Uterus (tissue), 4 donors: Measurements from ENCODE around the gene IRGC. TPM values are rescaled to one million over a fixed set of nuclear protein-coding genes. Genes with fewer than 3 reads are reported as not detected.

Source experiments
- DNase-seq, 2 donors: peaks; one replicate each; pipeline ENCODE4 v3.0.0-alpha.2; 2019 to 2020
- H3K27ac ChIP-seq, 2 donors: fragments of 200-600 bp; sonication (generic); 1 replicate in 1 of 2; 2 replicates in 1 of 2; pipeline ENCODE4 v1.5.1; 2016 to 2018
- H3K27me3 ChIP-seq, 2 donors: fragments of 200-600 bp; sonication (generic); one replicate each; pipeline ENCODE4 v1.5.1; 2018 to 2019; ENCODE audit warnings: control low read depth in 1 of 2
- H3K36me3 ChIP-seq, 2 donors: fragments of 200-600 bp; sonication (generic); one replicate each; pipeline ENCODE4 v1.5.1; 2019; ENCODE audit warnings: control low read depth in 1 of 2
- H3K4me1 ChIP-seq, 2 donors: fragments of 200-600 bp; sonication (generic); one replicate each; pipeline ENCODE4 v1.5.1; 2018 to 2019; ENCODE audit warnings: control low read depth in 1 of 2
- H3K4me3 ChIP-seq, 2 donors: fragments of 200-600 bp; sonication (generic); 1 replicate in 1 of 2; 2 replicates in 1 of 2; pipeline ENCODE4 v1.5.1; 2018 to 2019; ENCODE audit warnings: mild to moderate bottlenecking in 1 of 2
- H3K9me3 ChIP-seq, 2 donors: fragments of 200-600 bp; sonication (generic); one replicate each; pipeline ENCODE4 v1.5.1; 2019; ENCODE audit warnings: control low read depth in 1 of 2
- CTCF ChIP-seq, 4 experiments: fragments of 200-600 bp in 2 of 4; fragments of 450-650 bp in 2 of 4; sonication (generic) in 2 of 4; IDR thresholded peaks; one replicate each; pipeline ENCODE4 v1.5.1; 2016 to 2019; ENCODE audit warnings: antibody characterized with exemption in 4 of 4, mild to moderate bottlenecking in 2 of 4, moderate library complexity in 1 of 4
- POLR2A ChIP-seq, 2 donors: fragments of 450-650 bp; IDR thresholded peaks; one replicate each; pipeline ENCODE4 v1.6.1; 2016; ENCODE audit warnings: antibody characterized with exemption in 2 of 2, mild to moderate bottlenecking in 1 of 2, moderate library complexity in 1 of 2
- intact Hi-C: fragments of 100-400 bp; cut with DNase I; formaldehyde crosslinking; loops from one replicate; pipeline ENCODE4 v1.15.1; 2023; ENCODE audit warnings: low total_unique reads
- total RNA-seq, 4 donors: library from RNA; depleted of rRNA in 3 of 4; stranded (reverse); fragments of >200 nt in 3 of 4; gene quantifications; one replicate each; pipeline versions ENCODE4 v1.1.0 to v1.2.4, GENCODE V29; 2014 to 2023
- donor health status: DM: yes; HTN: yes; CAD: no.

Gene IRGC
- total RNA-seq, 4 donors from 2014 or later: not detected

GRCh38 chr19:43704002-43704705, 11.7 kb upstream of the IRGC start:
- no peak overlapping the region for H3K27ac ChIP-seq
- no peaks in the 10 kb centered on the region for H3K27me3 ChIP-seq
- no peak for DNase-seq
- TF ChIP-seq CTCF (IDR thresholded peaks at IDR 0.05) (no peak), POLR2A (IDR thresholded peaks at IDR 0.05) (no peak)
- peaks cover 0 to 2% of the 10 kb centered on the region in 2 donors for H3K9me3 ChIP-seq
- intact Hi-C loops: no loop called here
- H3K4me3 ChIP-seq: no peak overlapping the region
- H3K4me1 ChIP-seq: no peaks in the 10 kb centered on the region
- no peaks in the 10 kb centered on the region for H3K36me3 ChIP-seq

- Histone ChIP-seq H3K4me1 (no peaks in the 10 kb centered on the region), H3K27ac (no peak overlapping the region), H3K9me3 (peaks cover 0 to 2% of the 10 kb centered on the region in 2 donors), H3K36me3 (no peaks in the 10 kb centered on the region), H3K4me3 (no peak overlapping the region), H3K27me3 (no peaks in the 10 kb centered on the region)
- intact Hi-C loops: no loop called here
- DNase-seq: no peak
- TF ChIP-seq CTCF (IDR thresholded peaks at IDR 0.05): no peak
- TF ChIP-seq POLR2A (IDR thresholded peaks at IDR 0.05): no peak
Measured at GRCh38 chr19:43705729-43706128, 10.1 kb upstream of the IRGC start.

DNA sequence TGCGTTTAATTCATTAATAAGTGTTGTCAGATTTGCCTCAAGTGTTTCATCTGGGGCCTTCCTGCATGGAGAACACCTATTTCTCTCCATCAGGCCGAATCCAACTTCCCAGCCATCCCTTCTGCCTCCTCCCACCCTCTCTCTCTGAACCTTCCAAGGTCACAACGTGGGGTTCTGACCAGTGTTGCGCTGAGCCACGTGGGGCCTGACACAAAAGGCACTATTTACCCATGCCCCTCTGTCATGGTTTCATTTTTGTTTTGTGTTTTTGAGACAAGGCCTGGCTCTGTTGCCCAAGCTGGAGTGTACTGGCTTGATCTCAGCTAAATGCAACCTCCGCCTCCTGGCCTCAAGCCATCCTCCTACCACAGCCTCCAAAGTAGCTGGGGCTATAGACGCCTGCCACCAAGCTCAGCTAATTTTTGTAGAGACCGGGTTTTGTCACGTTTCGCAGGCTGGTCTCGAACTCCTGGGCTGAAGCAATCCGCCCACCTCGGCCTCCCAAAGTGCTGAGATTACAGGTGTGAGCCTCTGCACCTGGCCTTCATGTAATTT, 8.6 kb upstream of the IRGC start:
- H3K4me3 ChIP-seq: no peak overlapping the region
- TF ChIP-seq CTCF (IDR thresholded peaks at IDR 0.05) (no peak), POLR2A (IDR thresholded peaks at IDR 0.05) (no peak)
- H3K36me3 ChIP-seq: no peaks in the 10 kb centered on the region
- no peak for DNase-seq
- H3K27me3 ChIP-seq: no peaks in the 10 kb centered on the region
- intact Hi-C loops: no loop called here
- no peak overlapping the region for H3K27ac ChIP-seq
- no peaks in the 10 kb centered on the region for H3K4me1 ChIP-seq
- peaks cover 0 to 2% of the 10 kb centered on the region in 2 donors for H3K9me3 ChIP-seq

DNA sequence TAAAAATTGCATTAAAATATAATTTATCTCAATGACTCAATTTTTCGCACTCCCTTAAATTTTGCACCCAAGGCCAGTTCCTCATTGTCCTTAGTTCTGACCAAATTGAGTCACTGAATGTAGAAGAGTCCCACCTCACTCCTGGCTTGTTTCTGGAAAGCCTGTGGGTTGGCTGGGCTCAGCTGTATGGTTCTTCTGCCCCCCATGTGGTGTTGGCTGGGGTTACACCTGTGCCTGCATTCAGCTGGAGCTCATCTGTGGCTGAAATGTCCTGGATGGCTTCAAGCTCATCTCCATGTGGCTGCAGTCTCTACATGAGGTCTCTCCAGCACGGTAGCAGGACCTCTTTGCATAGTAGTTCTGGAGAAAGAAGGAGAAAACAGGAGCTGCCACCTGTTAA, 7.2 kb upstream of the IRGC start:
- no peak for DNase-seq
- TF ChIP-seq CTCF (IDR thresholded peaks at IDR 0.05): no peak
- TF ChIP-seq POLR2A (IDR thresholded peaks at IDR 0.05): no peak
- intact Hi-C loops: no loop called here

GRCh38 chr19:43711751-43712355, 4.0 kb upstream of the IRGC start:
- Histone ChIP-seq H3K27ac (no peak overlapping the region), H3K4me3 (no peak overlapping the region), H3K27me3 (no peaks in the 10 kb centered on the region), H3K9me3 (peaks cover 0 to 2% of the 10 kb centered on the region in 2 donors), H3K4me1 (no peaks in the 10 kb centered on the region), H3K36me3 (no peaks in the 10 kb centered on the region)
- TF ChIP-seq POLR2A (IDR thresholded peaks at IDR 0.05) (no peak), CTCF (IDR thresholded peaks at IDR 0.05) (no peak)
- intact Hi-C loops: no loop called here
- no peak for DNase-seq

More for the DNA sequence above, 7.2 kb upstream of the IRGC start:
- Histone ChIP-seq H3K4me1 (no peaks in the 10 kb centered on the region), H3K36me3 (no peaks in the 10 kb centered on the region), H3K27ac (no peak overlapping the region), H3K4me3 (no peak overlapping the region), H3K27me3 (no peaks in the 10 kb centered on the region), H3K9me3 (peaks cover 0 to 2% of the 10 kb centered on the region in 2 donors)
